HCT116 (cell line): ENCODE measurements around the gene UBAP2L. TPM values are rescaled to one million over a fixed set of nuclear protein-coding genes. Genes with fewer than 3 reads are reported as not detected.

Experiments used
- ATAC-seq: fragments of 200-7000 bp; cut with Tn5 transposase; 2 replicates; pipeline ENCODE4 v1.9.1; 2020; ENCODE audit warnings: mild to moderate bottlenecking, moderate library complexity
- BruUV-seq: library from RNA; stranded (reverse); fragments of 400-500 nt; replicated peaks from 2 replicates; lab custom pipeline; 2021; lab: Mats Ljungman, UMichigan
- CTCF ChIA-PET: fragments of 300-600 bp; sonication (Branson Sonifier 250); formaldehyde crosslinking; loops from one replicate; lab custom pipeline; 2021; ENCODE audit warnings: antibody characterized with exemption; lab: Charles Lee
- POLR2A ChIA-PET: fragments of 300-600, 350-600 bp; sonication (Branson Sonifier 250); formaldehyde crosslinking; loops from one replicate; lab custom pipeline; 2021; ENCODE audit warnings: antibody characterized with exemption; lab: Charles Lee
- RAD21 ChIA-PET, 2 experiments: fragments of 300-600 bp; sonication (Branson Sonifier 250); formaldehyde crosslinking; loops; one replicate each; lab custom pipeline; 2023; ENCODE audit warnings: low total read pairs in 2 of 2; ENCODE audit not compliant: uncharacterized antibody in 2 of 2, unreplicated experiment in 2 of 2, low non-redundant PET in 1 of 2; lab: Charles Lee
- DNase-seq: peaks from one replicate; pipeline ENCODE4 v3.0.0-alpha.2; 2010; ENCODE audit warnings: low read depth, low spot score
- H2AFZ ChIP-seq: fragments of 200-600 bp; shearing (Covaris generic), sonication (generic); 2 replicates; pipeline ENCODE4 v1.6.1; 2017; ENCODE audit warnings: low read depth, mixed run types, mixed read lengths, antibody characterized with exemption, low read length; ENCODE audit not compliant: poor library complexity, severe bottlenecking
- H3K27ac ChIP-seq: 2 replicates; pipeline ENCODE4 v1.5.1; 2012; ENCODE audit warnings: low read depth, low read length
- H3K27me3 ChIP-seq: fragments of 200-600 bp; sonication (generic); 2 replicates; pipeline ENCODE4 v1.6.1; 2016; ENCODE audit warnings: mixed run types, low read length, mixed read lengths; ENCODE audit not compliant: insufficient read depth
- H3K36me3 ChIP-seq, 2 experiments: fragments of 200-500 bp in 1 of 2; fragments of 200-600 bp in 1 of 2; sonication (Bioruptor generic) in 1 of 2; sonication (generic) in 1 of 2; 2 replicates each; pipeline versions ENCODE4 v1.5.1 to v1.6.1; 2014 to 2016; ENCODE audit warnings: low read length in 2 of 2, inconsistent platforms in 1 of 2, mixed read lengths in 1 of 2, mixed run types in 1 of 2; ENCODE audit not compliant: insufficient read depth in 2 of 2, control insufficient read depth in 1 of 2
- H3K4me1 ChIP-seq, 2 experiments: fragments of 200-600 bp in 1 of 2; sonication (generic) in 1 of 2; 2 replicates each; pipeline versions ENCODE4 v1.5.1 to v1.6.1; 2012 to 2017; ENCODE audit warnings: low read length in 2 of 2, inconsistent platforms in 1 of 2, mild to moderate bottlenecking in 1 of 2, mixed read lengths in 1 of 2, mixed run types in 1 of 2, moderate library complexity in 1 of 2; ENCODE audit not compliant: insufficient read depth in 2 of 2, control insufficient read depth in 1 of 2
- H3K4me2 ChIP-seq: fragments of 200-600 bp; sonication (generic); 2 replicates; pipeline ENCODE4 v1.6.1; 2017; ENCODE audit warnings: mixed run types, low read length, mixed read lengths
- H3K4me3 ChIP-seq, 2 experiments: fragments of 200-600 bp in 1 of 2; sonication (generic) in 1 of 2; replicated peaks in 1 of 2; 2 replicates each; pipeline ENCODE4 v1.5.1; 2011 to 2016; ENCODE audit warnings: low read length in 2 of 2, control low read depth in 1 of 2, low read depth in 1 of 2, mild to moderate bottlenecking in 1 of 2, mixed read lengths in 1 of 2, mixed run types in 1 of 2
- H3K79me2 ChIP-seq: fragments of 200-600 bp; sonication (generic); 2 replicates; pipeline ENCODE4 v1.6.1; 2017; ENCODE audit warnings: mild to moderate bottlenecking, mixed run types, low read length, moderate library complexity, mixed read lengths; ENCODE audit not compliant: insufficient read depth
- H3K9ac ChIP-seq: fragments of 200-600 bp; sonication (generic); 2 replicates; pipeline ENCODE4 v1.6.1; 2016; ENCODE audit warnings: low read length, mixed read lengths
- H3K9me2 ChIP-seq: fragments of 200-600 bp; sonication (generic), shearing (Covaris generic); 2 replicates; pipeline ENCODE4 v1.6.1; 2017; ENCODE audit warnings: mixed run types, mild to moderate bottlenecking, moderate library complexity; ENCODE audit not compliant: insufficient read depth
- H3K9me3 ChIP-seq, 2 experiments: fragments of 200-500 bp in 1 of 2; fragments of 200-600 bp in 1 of 2; sonication (Bioruptor generic) in 1 of 2; sonication (generic) in 1 of 2; 2 replicates each; pipeline ENCODE4 v1.6.1; 2014 to 2017; ENCODE audit warnings: low read length in 2 of 2, mixed read lengths in 2 of 2, inconsistent platforms in 1 of 2, low read depth in 1 of 2, mild to moderate bottlenecking in 1 of 2, mixed run types in 1 of 2, moderate library complexity in 1 of 2; ENCODE audit not compliant: control insufficient read depth in 1 of 2, insufficient read depth in 1 of 2
- H4K20me1 ChIP-seq: fragments of 200-600 bp; sonication (generic), shearing (Covaris generic); 2 replicates; pipeline ENCODE4 v1.6.1; 2017; ENCODE audit warnings: mixed run types, mild to moderate bottlenecking, moderate library complexity; ENCODE audit not compliant: insufficient read depth
- EGR1 ChIP-seq: IDR thresholded peaks from 2 replicates; pipeline ENCODE4 v1.6.1; 2012; ENCODE audit warnings: low read depth
- MAX ChIP-seq: IDR thresholded peaks from 2 replicates; pipeline ENCODE4 v1.6.1; 2012
- REST ChIP-seq: IDR thresholded peaks from 2 replicates; pipeline ENCODE4 v1.6.1; 2012; ENCODE audit warnings: low read depth
- intact Hi-C: fragments of 100-400 bp; cut with micrococcal nuclease; formaldehyde crosslinking; loops from 2 replicates; pipeline ENCODE4 v1.10.0; 2022
- total RNA-seq: library from RNA; stranded (reverse); gene quantifications from one replicate; pipeline ENCODE4 v1.2.1, GENCODE V29; 2021; ENCODE audit not compliant: unreplicated experiment
- TF ChIP-seq, protein P1 (sequence below): IDR thresholded peaks from 2 replicates; pipeline ENCODE4 v1.6.1; 2011; ENCODE audit warnings: mild to moderate bottlenecking, low read length, moderate library complexity; ENCODE audit not compliant: insufficient replicate concordance; ENCODE audit errors: extremely low read depth

The UBAP2L gene
- total RNA-seq, 1 experiment from 2014 or later, result 189 TPM

- H3K27ac ChIP-seq, result no peak overlapping the region
- H3K9me3 ChIP-seq, result no peaks in the 10 kb centered on the region
- H3K9ac ChIP-seq, result no peak overlapping the region
- RAD21 ChIA-PET, result no interaction called here
- H3K27me3 ChIP-seq, result no peaks in the 10 kb centered on the region
- no TSS peak for BruUV-seq
- H3K36me3 ChIP-seq, result no peaks in the 10 kb centered on the region
- no peak overlapping the region for H2AFZ ChIP-seq
- intact Hi-C loops, result no loop called here
- H4K20me1 ChIP-seq, result no peaks in the 10 kb centered on the region
- no peaks in the 10 kb centered on the region for H3K4me1 ChIP-seq
- H3K9me2 ChIP-seq, result no peaks in the 10 kb centered on the region
- CTCF ChIA-PET, result no interaction called here
- no peak for DNase-seq
- POLR2A ChIA-PET, result no interaction called here
- ATAC-seq, result no peak
- H3K79me2 ChIP-seq, result no peaks in the 10 kb centered on the region
- TF ChIP-seq, protein P1, sequence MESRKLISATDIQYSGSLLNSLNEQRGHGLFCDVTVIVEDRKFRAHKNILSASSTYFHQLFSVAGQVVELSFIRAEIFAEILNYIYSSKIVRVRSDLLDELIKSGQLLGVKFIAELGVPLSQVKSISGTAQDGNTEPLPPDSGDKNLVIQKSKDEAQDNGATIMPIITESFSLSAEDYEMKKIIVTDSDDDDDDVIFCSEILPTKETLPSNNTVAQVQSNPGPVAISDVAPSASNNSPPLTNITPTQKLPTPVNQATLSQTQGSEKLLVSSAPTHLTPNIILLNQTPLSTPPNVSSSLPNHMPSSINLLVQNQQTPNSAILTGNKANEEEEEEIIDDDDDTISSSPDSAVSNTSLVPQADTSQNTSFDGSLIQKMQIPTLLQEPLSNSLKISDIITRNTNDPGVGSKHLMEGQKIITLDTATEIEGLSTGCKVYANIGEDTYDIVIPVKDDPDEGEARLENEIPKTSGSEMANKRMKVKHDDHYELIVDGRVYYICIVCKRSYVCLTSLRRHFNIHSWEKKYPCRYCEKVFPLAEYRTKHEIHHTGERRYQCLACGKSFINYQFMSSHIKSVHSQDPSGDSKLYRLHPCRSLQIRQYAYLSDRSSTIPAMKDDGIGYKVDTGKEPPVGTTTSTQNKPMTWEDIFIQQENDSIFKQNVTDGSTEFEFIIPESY, result no peak
- TF ChIP-seq REST (no peak), MAX (no peak), EGR1 (no peak)
- H3K4me2 ChIP-seq, result no peak overlapping the region
- no peak overlapping the region for H3K4me3 ChIP-seq
These were observed 67.9 kb downstream of the UBAP2L start for GRCh38 chr1:154288661-154289060.
